ENCODE data around the gene IKZF1.
A peak's percentile ranks its signal among the peaks of the same experiment; 100 is the strongest.

The IKZF1 gene

GRCh38 chr7:50304129-50304910 is at the start of gene IKZF1:
Gene IKZF1 (plus strand): TSS chr7:50304716. CDS start chr7:50319062, 14,346 bp downstream.
- DNase-seq (ENCODE audit: low spot score) = peak; percentile 22

- no peak for DNase-seq (ENCODE audit: low spot score)
Observed at GRCh38 chr7:50261593-50261992, 42.9 kb upstream of the IKZF1 start.

GRCh38 chr7:50262446-50262845 is 42.1 kb upstream of the IKZF1 start:
- no peak for DNase-seq (ENCODE audit: low spot score)

GRCh38 chr7:50262916-50263690 is 41.4 kb upstream of the IKZF1 start:
- no peak for DNase-seq (ENCODE audit: low spot score)

- no peak for DNase-seq (ENCODE audit: low spot score)
Observed at GRCh38 chr7:50264908-50265307, 39.6 kb upstream of the IKZF1 start.

- no peak for DNase-seq (ENCODE audit: low spot score)
Observed at GRCh38 chr7:50265968-50266634, 38.4 kb upstream of the IKZF1 start.

GRCh38 chr7:50266635-50267386 is 37.7 kb upstream of the IKZF1 start:
- DNase-seq (ENCODE audit: low spot score) = no peak

GRCh38 chr7:50267525-50268041 is 36.9 kb upstream of the IKZF1 start:
- no peak for DNase-seq (ENCODE audit: low spot score)

- DNase-seq (ENCODE audit: low spot score) = no peak
Observed at GRCh38 chr7:50268223-50268622, 36.3 kb upstream of the IKZF1 start.

- DNase-seq (ENCODE audit: low spot score) = no peak
Observed at GRCh38 chr7:50268990-50269389, 35.5 kb upstream of the IKZF1 start.

GRCh38 chr7:50270531-50271018 is 33.9 kb upstream of the IKZF1 start:
- no peak for DNase-seq (ENCODE audit: low spot score)

- no peak for DNase-seq (ENCODE audit: low spot score)
Observed at GRCh38 chr7:50272808-50273207, 31.7 kb upstream of the IKZF1 start.

GRCh38 chr7:50273301-50273700 is 31.2 kb upstream of the IKZF1 start:
- no peak for DNase-seq (ENCODE audit: low spot score)

- no peak for DNase-seq (ENCODE audit: low spot score)
Observed at GRCh38 chr7:50273870-50274269, 30.6 kb upstream of the IKZF1 start.

- DNase-seq (ENCODE audit: low spot score) = no peak
Observed at GRCh38 chr7:50274361-50274760, 30.2 kb upstream of the IKZF1 start.

GRCh38 chr7:50275430-50275829 is 29.1 kb upstream of the IKZF1 start:
- no peak for DNase-seq (ENCODE audit: low spot score)

GRCh38 chr7:50276483-50276882 is 28.0 kb upstream of the IKZF1 start:
- no peak for DNase-seq (ENCODE audit: low spot score)

GRCh38 chr7:50278120-50278519 is 26.4 kb upstream of the IKZF1 start:
- DNase-seq (ENCODE audit: low spot score) = no peak

- no peak for DNase-seq (ENCODE audit: low spot score)
Observed at GRCh38 chr7:50281680-50282445, 22.7 kb upstream of the IKZF1 start.

GRCh38 chr7:50282813-50283605 is 21.5 kb upstream of the IKZF1 start:
- no peak for DNase-seq (ENCODE audit: low spot score)

Data from GM03348 (cell line).